ENCODE measurements around the gene ZNRD2. TPM values are rescaled to one million over a fixed set of nuclear protein-coding genes. Genes with fewer than 3 reads are reported as not detected.

Gene ZNRD2
- total RNA-seq, 1 donor from 2014 or later: 23.3 TPM

GRCh38 chr11:65565624-65566453 lies 4.4 kb upstream of the ZNRD2 start:
- intact Hi-C loops (cut with DNase I): no loop called here
- DNase-seq (ENCODE audit: missing footprints): peak; percentile 30
- ATAC-seq: no peak

DNA sequence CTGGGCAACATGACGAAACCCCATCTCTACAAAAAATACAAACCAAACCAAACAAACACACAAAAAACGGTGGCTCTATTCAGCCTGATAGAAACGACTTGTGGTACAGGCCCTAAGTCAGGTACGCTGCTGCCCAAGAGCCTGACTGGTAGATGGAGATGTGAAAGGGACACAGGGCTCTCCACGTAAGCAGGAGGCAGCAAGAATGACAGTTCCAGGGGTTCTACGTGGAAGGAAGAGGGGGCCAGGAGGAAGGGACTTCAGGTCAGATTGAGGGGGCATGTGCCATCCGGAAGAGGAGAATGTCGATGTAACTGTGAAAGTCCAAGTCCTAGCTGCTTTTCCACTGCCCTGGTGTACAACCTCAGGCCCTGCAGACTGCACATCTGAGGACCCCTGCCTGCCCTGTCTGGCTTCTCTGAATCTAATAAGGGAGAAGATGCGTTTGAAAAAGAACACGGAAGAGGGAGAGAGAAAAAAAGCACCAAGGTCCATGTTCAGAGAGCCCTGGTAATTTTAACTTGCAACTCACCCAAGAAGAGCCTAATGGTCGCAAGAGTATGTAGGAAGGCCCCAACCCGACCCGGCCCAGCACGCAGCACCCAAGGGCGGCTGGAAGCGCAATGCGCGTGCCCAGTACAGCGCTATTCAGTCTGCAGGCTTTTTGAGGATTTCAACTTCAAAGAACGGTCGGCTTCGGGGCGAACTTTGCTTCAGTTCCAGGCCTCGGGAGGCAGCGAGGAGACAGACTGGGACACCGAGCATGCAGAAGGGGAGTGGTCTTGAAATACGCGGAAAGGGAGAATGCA lies 909 bp upstream of the ZNRD2 start:
- intact Hi-C loops (cut with DNase I): no loop called here
- DNase-seq (ENCODE audit: missing footprints): no peak

DNA sequence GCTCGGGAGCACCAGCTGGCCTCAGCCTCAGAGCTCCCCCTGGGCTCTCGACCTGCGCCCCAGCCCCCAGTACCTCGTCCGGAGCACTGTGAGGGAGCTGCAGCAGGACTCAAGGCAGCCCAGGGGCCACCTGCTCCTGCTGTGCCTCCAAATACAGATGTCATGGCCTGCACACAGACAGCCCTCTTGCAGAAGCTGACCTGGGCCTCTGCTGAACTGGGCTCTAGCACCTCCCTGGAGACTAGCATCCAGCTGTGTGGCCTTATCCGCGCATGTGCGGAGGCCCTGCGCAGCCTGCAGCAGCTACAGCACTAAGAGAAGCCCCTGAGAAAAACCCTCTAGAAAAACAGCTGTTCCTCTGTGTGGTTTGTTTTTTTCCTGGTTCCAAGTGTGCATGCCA lies 1.1 kb downstream of the ZNRD2 start:
- ATAC-seq (no peak), DNase-seq (ENCODE audit: missing footprints) (no peak)
- intact Hi-C loops (cut with DNase I): loop anchor here (5.0 kb wide), 2 partner anchors 81 to 154 kb away; no protein-coding TSS in a partner anchor

More for the DNA sequence above, 909 bp upstream of the ZNRD2 start:
- peak; percentile 13 for ATAC-seq

DNA sequence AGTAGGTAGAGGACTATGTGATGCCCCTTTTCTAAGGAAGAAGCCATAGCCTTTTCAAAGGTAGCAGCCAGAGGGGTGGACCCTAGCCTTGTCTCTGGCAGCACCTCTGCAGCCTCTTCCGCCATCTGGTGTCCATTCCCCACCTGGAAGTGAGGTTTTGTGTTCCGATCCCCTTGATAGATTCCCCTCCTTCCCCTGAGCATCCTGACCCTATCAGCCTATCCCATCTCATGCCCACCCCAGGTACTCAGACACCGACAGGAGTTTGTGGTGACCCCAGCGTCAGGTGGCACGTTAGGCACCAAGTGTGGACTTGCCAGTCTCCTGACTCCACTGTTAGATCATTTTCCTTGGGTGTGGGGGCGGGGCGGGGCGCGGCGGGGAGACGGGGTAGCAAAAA lies 1.7 kb downstream of the ZNRD2 start:
- ATAC-seq: no peak
- intact Hi-C loops (cut with DNase I): loop anchor here (5.0 kb wide), 2 partner anchors 80 to 155 kb away; no protein-coding TSS in a partner anchor
- no peak for DNase-seq (ENCODE audit: missing footprints)

DNA sequence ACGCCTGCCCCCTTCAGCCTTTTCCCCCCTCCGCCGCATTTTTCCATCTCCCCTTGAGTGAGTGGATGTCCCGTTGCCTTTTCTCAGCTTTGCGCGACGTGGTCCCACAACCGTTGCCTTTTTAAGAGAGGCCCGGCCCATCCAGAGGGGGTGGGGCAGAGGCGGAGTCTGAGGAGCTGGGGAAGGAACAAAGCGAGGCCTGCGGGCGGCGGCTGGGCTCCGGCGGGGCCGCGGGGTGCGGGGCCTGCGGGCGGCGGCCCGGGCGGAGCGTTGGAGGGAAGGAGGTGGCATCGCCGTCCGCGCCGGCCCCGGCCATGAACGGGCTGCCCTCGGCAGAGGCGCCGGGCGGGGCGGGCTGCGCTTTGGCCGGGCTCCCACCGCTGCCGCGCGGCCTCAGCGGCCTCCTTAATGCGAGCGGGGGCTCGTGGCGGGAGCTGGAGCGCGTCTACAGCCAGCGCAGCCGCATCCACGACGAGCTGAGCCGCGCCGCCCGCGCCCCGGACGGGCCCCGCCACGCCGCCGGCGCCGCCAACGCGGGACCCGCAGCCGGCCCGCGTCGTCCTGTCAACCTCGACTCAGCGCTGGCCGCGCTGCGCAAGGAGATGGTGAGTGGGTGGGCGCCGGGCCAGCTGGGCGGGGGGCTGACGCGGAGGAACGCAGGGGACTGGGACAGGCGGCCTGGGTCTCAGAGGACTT lies 2.2 kb downstream of the ZNRD2 start, which contains the start of gene FAM89B:
Gene FAM89B (plus strand): TSS at position 183 of the 696 bp plus-strand sequence. CDS start 132 bp downstream, at position 315.
- ATAC-seq (peak; percentile 35), DNase-seq (ENCODE audit: missing footprints) (peak; percentile 96)
- intact Hi-C loops (cut with DNase I): loop anchor here (1.0 to 5.0 kb wide), 3 partner anchors 42 to 155 kb away; partner anchors contain the start of gene MAP3K11

DNA sequence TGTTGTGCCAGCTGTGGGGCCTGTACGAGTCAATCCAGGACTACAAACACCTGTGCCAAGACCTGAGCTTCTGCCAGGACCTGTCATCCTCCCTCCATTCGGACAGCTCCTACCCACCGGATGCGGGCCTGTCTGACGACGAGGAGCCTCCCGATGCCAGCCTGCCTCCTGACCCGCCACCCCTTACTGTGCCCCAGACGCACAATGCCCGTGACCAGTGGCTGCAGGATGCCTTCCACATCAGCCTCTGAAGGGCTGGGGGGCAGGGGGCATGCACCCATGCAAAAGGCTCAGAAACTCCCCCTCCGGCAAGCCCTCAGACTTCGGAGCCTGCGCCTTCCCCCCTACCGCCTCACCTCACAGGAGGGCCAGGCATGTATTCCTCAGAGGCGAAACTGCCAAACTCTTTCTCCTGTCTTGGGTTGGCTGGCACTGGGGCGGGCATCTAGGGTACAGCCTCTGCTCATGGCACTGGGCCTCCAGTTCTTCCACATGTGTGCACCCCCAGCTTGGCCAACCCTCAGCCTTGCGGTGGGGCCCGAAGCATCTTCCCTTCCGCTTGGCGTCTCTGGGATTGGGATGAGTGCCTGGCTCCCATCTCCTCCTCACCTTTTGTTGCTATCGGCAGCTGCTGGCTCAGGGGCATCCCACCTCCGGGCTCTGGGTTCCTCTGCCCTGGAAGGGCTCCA lies 3.3 kb downstream of the ZNRD2 start:
- DNase-seq (ENCODE audit: missing footprints) (peak; percentile 68), ATAC-seq (no peak)
- intact Hi-C loops (cut with DNase I): loop anchor here (1.0 to 5.0 kb wide), 4 partner anchors 33 to 156 kb away; partner anchors contain the start of gene MAP3K11

- intact Hi-C loops (cut with DNase I): loop anchor here (1.0 to 5.0 kb wide), 3 partner anchors 34 to 157 kb away; no protein-coding TSS in a partner anchor
- peak; percentile 65 for ATAC-seq
- DNase-seq (ENCODE audit: missing footprints): peak; percentile 98
Observed at GRCh38 chr11:65574109-65574810, 4.0 kb downstream of the ZNRD2 start.

- intact Hi-C loops (cut with DNase I): loop anchor here (1.0 to 5.0 kb wide), 3 partner anchors 35 to 158 kb away; no protein-coding TSS in a partner anchor
Observed at GRCh38 chr11:65574811-65575567, 4.7 kb downstream of the ZNRD2 start.

GRCh38 chr11:65575568-65576231 lies 5.4 kb downstream of the ZNRD2 start, which contains the start of gene EHBP1L1:
TSS of gene EHBP1L1 (plus strand) at chr11:65576053. CDS start at chr11:65576303, 250 bp downstream.
- ATAC-seq (peak; percentile 28), DNase-seq (ENCODE audit: missing footprints) (peak; percentile 93)
- intact Hi-C loops (cut with DNase I): no loop called here

More at GRCh38 chr11:65574811-65575567, 4.7 kb downstream of the ZNRD2 start:
- DNase-seq (ENCODE audit: missing footprints) (peak; percentile 72), ATAC-seq (no peak)

- DNase-seq (ENCODE audit: missing footprints) (peak; percentile 77), ATAC-seq (no peak)
- intact Hi-C loops (cut with DNase I): no loop called here
Observed at GRCh38 chr11:65576232-65576866, 6.1 kb downstream of the ZNRD2 start.

- DNase-seq (ENCODE audit: missing footprints) (peak; percentile 87), ATAC-seq (peak; percentile 19)
- intact Hi-C loops (cut with DNase I): no loop called here
Observed at GRCh38 chr11:65576867-65577755, 6.8 kb downstream of the ZNRD2 start.

GRCh38 chr11:65577756-65578109 lies 7.5 kb downstream of the ZNRD2 start:
- DNase-seq (ENCODE audit: missing footprints) (peak; percentile 50), ATAC-seq (no peak)
- intact Hi-C loops (cut with DNase I): no loop called here

DNA sequence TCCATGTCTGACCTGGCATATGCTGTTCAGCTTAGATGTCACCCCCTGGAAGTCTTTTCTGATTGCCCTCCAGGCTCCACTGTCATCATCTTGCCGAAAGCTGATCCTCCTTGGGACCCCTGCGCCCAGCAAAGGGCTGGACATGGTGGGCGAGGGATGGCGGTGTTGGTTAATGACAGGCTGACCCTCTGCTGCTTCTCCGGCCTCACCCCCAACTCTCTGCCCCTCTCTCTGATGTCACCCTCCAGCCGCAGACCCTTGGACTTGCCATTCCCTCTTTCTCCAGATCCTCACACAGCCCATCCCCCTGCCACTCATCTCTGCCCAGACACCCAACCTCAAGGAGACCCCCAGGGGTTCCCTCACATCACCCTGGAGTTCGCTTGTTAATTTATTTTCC lies 7.9 kb downstream of the ZNRD2 start:
- ATAC-seq: no peak
- DNase-seq (ENCODE audit: missing footprints): peak; percentile 42
- intact Hi-C loops (cut with DNase I): no loop called here

DNA sequence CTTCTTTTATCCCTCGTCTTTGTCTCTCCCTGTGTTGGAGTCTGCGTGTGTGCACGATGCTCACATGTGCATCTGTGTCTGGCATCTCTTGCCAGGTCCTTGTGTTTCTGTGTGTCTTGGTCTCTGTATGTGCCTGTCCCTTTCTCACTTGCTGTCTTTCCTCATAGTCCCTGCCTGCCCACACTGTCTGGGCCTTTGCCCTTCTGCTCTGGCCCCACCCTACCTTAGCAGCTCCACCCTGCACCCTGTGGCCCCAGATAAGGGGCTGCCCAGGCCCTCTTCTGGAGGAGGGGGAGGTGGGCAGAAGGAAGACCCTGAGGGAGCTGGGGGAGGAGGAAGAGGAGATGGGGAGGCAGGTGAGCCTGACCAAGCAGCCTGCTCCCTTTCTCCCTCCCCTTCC lies 8.4 kb downstream of the ZNRD2 start:
- DNase-seq (ENCODE audit: missing footprints): no peak
- intact Hi-C loops (cut with DNase I): no loop called here
- no peak for ATAC-seq

DNA sequence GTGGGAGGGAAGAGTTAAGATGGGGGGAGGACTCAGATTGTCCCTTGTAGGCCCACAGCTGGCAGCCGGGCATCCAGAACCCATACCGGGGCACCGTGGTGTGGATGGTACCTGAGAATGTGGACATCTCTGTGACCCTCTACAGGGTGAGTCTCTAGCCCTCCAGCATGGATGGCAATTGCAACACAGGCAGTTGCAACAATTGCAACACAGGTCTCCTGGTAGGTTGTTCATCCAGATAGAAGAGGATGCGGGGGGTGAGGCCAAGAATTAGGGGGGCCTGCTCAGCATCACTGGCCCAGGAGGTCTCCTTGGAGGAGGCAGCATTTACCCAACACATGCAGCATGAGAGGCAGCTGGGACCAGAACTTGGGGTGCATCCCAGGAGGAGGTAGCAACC lies 9.0 kb downstream of the ZNRD2 start:
- no peak for DNase-seq (ENCODE audit: missing footprints)
- intact Hi-C loops (cut with DNase I): no loop called here
- ATAC-seq: no peak

Data from Right ventricle myocardium inferior (tissue), 1 donor.